Measurements from ENCODE around the gene SH3RF1.

GRCh38 chr4:169142906-169143305, 127.8 kb downstream of the SH3RF1 start:
- no peak for TF ChIP-seq POLR2AphosphoS5 (IDR thresholded peaks at IDR 0.05; ENCODE audit: low read depth, low read length)
- no peak for TF ChIP-seq POLR2A (IDR thresholded peaks at IDR 0.05; ENCODE audit: control extremely low read depth in 1 of 2, low read depth in 2 of 2, low read length in 2 of 2)
- TF ChIP-seq ATF3 (IDR thresholded peaks at IDR 0.05; ENCODE audit: insufficient read depth, low read depth, low read length), result no peak
- TF ChIP-seq YY1 (IDR thresholded peaks at IDR 0.05; ENCODE audit: low read depth, low read length), result no peak
- TF ChIP-seq SIN3A (conservative IDR thresholded peaks at IDR 0.05 in 1 of 2, IDR thresholded peaks at IDR 0.05 in 1 of 2; ENCODE audit: low read depth in 1 of 2, low read length in 2 of 2), result no peak
- TF ChIP-seq EZH2 (IDR thresholded peaks at IDR 0.05; ENCODE audit: low read depth, low read length, severe bottlenecking), result no peak
- TF ChIP-seq FOSL1 (IDR thresholded peaks at IDR 0.05; ENCODE audit: insufficient read depth, low read depth, low read length), result no peak
